Activated T-cell treated with anti-CD3 and anti-CD28 coated beads, Interleukin-2, amount 50 U/mL, for 1 hour (primary cell): ENCODE data around the gene DCDC2.
"Not testable (repeated sequence)": the region's sequence is repeated elsewhere in the genome, so short reads cannot be mapped to it uniquely, and the experiment has no call there.

Source experiments
- DNase-seq: peaks from one replicate; pipeline ENCODE4 v3.0.0-alpha.2; 2020

The DCDC2 gene

DNA sequence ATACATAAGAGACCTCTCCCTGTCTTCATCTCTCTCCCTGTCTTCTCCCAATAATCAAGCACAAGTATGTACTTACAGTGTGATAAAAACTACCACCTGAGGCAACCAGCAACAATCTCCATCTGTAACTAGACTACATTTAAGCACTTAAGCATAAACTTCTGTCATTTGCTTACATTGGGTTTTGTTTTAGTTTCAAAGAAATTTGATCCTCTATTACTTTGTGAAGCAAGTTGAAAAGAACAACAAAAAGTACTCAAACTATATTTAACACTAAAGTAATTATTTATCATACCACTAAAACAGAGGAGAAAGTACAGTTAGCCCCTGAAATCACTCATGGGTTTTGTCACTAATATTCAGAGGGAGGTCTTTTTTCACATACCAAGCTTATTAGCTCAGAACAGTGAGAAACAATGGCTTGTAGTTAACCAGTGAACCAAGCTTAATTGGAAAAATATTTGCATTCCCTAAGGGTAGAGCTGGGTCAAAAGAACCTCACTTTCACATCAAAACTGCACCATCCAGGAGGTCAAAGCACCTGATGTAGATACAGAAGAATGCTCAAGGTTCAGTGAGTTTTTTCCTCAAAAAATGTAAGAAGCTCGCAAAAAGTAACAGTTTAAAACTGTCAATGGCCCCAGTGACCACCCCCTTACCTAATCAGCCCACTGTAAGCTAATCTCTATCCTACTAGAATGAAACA, 34.1 kb downstream of the DCDC2 start:
- no peak for DNase-seq

GRCh38 chr6:24322924-24323323, 34.9 kb downstream of the DCDC2 start:
- DNase-seq, result no peak

- DNase-seq, result not testable (repeated sequence)
Measured at GRCh38 chr6:24322446-24322845, 35.4 kb downstream of the DCDC2 start.

DNA sequence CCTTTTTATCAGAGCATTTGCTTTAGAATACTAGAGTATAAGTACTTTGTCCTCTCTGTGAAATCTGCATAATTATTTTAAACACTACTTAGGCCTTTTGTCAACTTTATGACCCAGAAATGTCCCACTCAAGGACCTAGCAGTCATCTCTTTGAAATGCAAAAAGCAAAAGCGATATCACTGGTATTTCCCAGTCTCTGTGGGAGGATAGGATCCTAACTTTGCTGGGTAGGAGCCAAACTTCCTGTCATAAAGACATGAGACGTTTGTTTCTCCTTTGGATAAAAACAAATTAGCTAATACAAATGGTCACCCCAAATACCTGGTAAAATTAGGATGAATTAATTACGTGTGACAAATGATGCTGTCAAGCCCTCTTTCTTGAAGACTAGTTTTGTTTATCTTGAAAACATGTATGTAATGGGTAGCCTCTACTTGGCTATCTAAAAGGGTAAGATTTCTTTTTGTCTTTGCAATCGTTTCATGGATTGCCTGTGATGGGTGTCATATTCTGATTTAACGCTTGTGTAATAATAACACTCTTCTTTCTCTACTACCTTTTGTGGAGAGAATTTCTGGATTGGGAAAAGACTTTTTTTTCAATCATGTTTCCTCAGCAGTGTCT, 36.2 kb downstream of the DCDC2 start:
- DNase-seq, result no peak

DNA sequence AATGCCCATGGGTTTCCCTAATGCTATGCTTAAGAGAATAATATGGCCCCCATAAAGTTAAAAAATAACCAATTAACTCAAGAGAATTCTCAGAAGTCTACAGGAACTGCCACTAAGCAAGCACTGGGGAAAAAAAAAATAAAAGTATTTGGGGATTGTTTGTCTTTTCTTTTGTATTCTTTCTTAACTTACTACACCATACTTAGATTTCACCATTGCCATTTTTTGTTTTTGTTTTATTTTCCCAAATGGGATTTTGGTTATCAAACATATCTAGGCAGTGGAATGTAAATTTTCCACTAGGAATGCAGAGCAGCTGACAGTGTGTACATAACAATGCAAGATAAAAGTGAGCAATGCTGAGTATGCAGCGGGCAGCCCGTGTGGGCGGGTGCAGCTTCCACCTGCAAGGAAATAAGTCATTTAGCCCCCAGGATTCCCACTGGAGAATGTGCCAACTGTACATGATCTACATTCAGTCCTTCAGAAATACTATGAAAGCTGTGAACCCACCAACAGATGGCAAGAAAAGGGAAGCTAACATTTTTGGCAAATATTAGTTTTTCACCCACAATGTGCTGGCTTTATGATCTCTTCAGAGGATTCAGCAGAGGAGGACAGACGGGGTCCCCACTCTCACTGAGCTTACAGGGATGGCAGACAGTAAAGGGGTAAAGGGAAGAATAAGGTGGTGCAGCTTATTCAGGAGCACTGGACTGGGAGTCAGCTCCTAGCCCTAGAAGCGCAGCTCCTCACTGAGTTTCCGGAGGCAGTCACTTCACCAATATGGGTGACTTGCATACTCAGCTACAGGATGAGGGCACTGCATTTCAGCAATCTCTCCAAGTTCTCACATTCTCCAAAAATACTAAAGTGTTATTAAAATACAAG, 44.4 kb downstream of the DCDC2 start:
- no peak for DNase-seq

GRCh38 chr6:24311775-24312174, 46.1 kb downstream of the DCDC2 start:
- DNase-seq, result not testable (repeated sequence)

- no peak for DNase-seq
Measured at GRCh38 chr6:24307881-24308280, 50.0 kb downstream of the DCDC2 start.

- DNase-seq, result no peak
Measured at GRCh38 chr6:24306936-24307335, 50.9 kb downstream of the DCDC2 start.

- DNase-seq, result no peak
Measured at GRCh38 chr6:24306038-24306437, 51.8 kb downstream of the DCDC2 start.

DNA sequence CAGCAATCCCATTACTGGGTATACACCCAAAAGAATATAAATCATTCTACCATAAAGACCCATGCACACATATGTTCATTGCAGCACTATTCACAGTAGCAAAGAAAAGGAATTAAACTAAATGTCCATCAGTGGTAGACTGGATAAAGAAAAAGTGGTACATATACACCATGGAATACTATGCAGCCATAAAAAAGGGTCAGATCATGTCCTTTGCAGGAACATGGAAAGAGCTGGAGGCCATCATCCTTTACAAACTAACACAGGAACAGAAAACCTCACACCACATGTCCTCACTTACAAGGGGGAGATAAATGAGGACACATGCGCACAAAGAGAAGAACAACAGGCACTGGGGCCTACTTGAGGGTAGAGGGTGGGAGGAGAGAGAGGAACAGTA, 60.9 kb downstream of the DCDC2 start:
- DNase-seq, result no peak

DNA sequence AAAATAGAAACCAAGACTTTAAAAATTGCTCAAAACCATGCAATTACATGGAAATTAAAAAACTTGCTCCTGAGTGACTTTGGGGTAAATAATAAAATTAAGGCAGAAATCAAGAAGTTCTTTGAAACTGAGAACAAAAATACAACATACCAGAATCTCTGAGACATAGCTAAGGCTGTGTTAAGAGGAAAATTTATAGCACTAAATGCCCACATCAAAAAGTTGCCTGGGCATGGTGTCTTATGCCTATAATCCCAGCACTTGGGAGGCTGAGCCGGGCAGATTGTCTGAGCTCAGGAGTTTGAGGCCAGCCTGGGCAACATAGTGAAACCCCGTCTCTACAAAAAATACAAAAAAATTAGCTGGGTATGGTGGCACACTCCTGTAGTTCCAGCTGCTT, 64.0 kb downstream of the DCDC2 start:
- DNase-seq, result not testable (repeated sequence)

DNA sequence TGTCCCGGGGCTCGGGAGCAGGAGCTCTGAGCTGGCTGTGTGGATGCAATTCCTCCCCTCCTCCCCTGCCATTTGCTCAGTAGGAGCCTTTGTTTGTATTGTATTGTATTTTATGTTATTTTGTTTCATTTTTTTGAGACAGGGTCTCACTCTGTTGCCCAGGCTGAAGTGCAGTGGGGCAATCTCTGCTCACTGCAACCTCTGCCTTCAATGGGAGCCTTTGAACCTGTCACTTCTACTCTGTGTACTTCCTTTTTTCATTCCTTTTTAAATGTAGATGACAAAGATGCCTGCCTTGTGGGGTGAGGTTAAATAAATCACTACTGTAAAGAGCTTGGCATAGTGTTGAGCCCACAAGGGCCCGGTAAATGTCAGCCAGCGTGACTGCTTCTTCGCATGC, 70.6 kb downstream of the DCDC2 start:
- no peak for DNase-seq

- no peak for DNase-seq
Measured at GRCh38 chr6:24284006-24284405, 73.9 kb downstream of the DCDC2 start.

- DNase-seq, result peak; percentile 20
Measured at GRCh38 chr6:24283043-24283985, 74.5 kb downstream of the DCDC2 start.

DNA sequence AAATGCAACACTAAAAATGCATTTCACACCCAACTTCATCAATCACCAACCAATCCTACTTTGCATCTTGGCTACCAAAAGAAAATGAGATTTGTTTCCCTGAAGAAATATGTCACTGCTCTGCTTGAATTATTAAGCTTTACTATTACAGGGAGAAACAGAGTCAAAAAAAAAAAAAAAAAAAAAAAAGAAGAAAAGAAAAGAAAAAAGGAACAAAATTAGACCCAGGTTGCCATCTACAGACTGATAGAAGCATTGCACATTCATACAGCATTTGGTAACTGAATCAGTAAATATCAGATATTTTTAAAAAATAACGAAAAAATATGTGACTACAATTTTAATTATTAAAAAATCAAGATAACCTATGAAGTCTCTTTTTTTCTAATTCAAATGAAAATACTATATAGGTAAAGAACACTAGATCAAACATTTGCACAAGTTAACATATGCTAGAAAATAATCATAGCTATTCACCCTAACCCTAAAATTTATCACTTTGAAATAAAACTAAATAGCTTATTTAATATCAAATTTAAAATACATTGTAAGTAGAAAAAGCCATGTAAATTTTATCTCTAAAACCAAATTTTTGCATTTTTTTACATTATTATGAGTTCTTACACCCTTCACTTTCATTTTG, 83.3 kb downstream of the DCDC2 start:
- DNase-seq, result no peak

DNA sequence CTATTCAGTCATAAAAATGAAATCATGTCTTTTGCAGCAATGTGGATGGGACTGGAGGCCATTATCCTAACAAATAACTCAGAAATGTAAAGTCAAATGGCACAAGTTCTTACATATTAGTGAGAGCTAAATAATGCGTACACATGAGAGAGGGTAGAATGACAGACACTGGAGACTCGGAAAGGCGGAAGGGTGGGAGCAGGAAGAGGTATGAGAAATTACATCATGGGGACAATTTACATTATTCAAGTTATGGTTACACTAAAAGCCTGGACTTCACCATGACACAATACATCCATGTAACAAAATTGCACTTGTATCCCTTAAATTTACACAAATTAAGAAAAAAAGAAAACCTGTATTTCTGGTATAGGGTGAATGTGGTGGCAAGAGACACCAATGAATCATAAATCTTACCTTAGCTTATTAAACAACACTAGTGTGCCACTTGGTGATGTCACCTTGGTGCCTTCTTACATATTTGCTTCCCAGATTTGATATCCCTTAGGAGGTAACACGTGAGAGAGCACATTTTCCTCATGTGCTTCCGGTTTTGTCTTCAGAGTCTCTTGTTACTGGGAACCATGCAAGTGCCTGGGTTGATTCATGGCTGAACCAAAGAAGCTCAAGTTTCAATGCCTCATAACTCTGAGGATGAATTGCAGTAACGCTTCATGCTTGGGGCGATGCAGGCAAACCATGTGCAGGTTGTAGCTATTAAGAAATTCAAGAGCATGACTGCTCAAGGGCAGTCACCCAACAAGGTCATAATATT, 84.6 kb downstream of the DCDC2 start:
- DNase-seq, result no peak

- DNase-seq, result no peak
Measured at GRCh38 chr6:24272553-24272952, 85.3 kb downstream of the DCDC2 start.

- no peak for DNase-seq
Measured at GRCh38 chr6:24272148-24272547, 85.7 kb downstream of the DCDC2 start.

DNA sequence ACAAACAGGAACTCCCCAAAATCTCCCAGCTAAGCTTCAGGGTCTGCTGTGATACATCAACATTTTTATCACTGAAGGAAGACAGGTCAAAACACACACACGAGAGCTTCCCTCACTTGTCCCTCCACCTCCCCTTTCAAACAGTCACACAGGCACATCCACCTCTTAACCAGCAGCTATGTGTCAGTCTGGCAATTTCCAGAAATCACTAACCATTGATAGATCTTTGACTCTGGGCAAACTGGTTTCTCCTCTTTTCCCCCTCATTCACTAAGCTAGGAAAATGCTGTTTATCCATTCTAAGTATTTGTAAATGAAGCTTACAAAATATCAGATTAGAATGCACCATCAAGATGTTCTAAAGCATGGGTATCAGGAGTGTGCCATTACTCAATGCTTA, 87.8 kb downstream of the DCDC2 start:
- DNase-seq, result no peak

- not testable (repeated sequence) for DNase-seq
Measured at GRCh38 chr6:24258214-24258613, 99.6 kb downstream of the DCDC2 start.

- DNase-seq, result no peak
Measured at GRCh38 chr6:24257282-24257681, 100.6 kb downstream of the DCDC2 start.
